HG03135 (cell line): ENCODE measurements around the gene MCTP2.
A peak's percentile ranks its signal among the peaks of the same experiment; 100 is the strongest.

Experiments
- ATAC-seq: cut with Tn5 transposase; IDR thresholded peaks from one replicate; pipeline ENCODE4 v1.9.1; 2021; ENCODE audit warnings: mild to moderate bottlenecking, moderate library complexity; ENCODE audit not compliant: unreplicated experiment

Gene MCTP2

DNA sequence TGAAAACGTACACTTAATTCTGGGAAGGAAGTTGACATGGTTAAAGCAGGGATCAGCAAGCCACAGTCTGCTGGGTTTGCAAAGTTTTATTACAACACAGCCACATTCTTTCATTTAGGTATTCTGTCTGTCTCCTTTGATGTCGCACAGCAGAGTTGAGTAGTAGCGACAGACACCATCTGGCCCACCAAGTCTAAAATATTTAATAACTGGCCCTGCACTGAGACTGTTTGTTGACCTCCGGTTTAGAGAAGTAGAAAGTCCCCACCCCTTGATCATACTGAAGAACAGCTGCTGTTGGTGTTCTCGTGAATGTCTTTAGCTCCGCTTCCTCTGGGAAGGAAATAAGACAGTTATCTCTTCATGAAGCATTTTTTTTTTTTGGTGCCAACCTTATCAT is 66.2 kb downstream of the MCTP2 start:
- ATAC-seq: peak; percentile 85

DNA sequence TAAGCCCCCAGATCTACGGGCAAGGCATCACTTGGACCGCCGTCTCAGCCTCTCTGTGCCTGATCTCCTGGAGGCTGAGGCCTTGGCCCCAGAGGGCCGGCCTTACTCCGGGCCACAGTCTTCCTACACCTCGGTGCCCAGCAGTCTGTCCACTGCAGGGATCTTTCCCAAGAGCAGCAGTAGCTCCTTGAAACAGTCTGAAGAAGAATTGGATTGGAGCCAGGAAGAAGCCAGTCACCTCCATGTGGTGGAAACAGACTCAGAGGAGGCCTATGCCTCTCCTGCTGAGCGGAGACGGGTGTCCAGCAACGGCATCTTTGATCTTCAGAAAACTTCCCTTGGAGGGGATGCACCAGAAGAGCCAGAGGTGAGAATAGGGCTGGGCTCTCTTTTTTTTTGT is 67.0 kb downstream of the MCTP2 start:
- no peak for ATAC-seq

GRCh38 chr15:94300612-94301011 is 69.3 kb downstream of the MCTP2 start:
- no peak for ATAC-seq

DNA sequence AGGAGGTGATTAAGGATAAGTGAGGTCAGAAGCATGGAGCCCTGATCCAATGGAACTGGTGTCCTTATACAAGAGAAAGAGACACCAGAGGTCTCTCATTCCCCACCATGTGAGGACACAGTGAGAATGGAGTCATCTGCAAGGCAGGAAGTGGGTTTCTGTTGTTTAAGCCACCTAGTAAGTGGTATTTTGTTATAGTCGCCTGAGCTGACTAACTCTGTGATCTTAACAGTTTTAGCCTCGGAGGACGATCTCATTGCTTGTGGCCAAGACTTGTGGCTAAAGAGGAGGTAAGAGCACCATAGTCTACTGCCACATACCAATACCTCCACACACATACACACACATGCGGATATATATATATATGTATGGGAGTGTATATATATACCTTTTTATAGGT is 73.8 kb downstream of the MCTP2 start:
- peak; percentile 46 for ATAC-seq

DNA sequence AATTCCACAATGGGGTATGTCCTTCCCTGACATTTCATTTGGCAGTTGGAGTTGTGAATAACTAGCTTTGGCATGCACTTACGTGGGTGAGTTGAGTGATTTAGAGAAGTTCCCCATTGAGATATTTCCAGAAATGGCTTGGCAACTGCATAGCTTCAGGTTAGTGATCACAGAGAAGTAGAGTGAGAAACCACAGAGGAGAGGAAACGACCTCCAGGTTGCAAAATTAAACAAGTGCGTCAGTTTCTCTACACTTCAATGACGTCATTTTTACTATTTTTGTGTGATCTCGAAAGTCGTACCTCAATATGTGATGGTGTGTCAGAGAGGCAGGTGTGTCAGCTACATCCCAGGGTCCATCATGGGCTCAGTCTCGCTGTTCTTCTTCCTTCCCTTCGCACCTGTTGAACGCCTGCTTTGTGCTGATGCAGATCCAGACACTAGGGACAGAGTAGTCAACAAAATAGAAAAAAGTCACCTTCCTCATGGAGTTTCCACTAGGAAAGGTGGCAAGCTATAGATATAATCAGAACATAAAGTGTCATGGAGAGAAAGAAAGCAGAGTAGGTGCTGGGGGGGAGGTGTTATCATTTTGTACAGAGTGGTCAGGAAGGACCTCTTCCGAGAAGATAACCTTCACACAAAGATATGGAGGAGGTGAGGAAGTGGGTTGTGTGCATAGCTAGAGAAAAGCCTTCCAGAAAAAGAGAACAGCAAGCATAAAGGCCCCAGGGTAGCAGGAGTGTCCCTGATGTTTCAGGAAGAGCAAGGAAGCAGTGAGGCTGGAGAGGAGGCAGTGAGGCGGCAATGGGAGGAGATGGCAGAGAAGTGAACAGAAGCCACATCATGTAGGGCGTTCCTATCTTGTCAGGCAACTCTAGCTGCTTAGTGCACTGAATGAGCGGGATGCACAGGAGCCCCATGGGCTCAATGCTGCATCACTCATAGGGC is 75.6 kb downstream of the MCTP2 start:
- ATAC-seq: peak; percentile 83

- no peak for ATAC-seq
Observed at GRCh38 chr15:94312946-94313345, 81.6 kb downstream of the MCTP2 start.

DNA sequence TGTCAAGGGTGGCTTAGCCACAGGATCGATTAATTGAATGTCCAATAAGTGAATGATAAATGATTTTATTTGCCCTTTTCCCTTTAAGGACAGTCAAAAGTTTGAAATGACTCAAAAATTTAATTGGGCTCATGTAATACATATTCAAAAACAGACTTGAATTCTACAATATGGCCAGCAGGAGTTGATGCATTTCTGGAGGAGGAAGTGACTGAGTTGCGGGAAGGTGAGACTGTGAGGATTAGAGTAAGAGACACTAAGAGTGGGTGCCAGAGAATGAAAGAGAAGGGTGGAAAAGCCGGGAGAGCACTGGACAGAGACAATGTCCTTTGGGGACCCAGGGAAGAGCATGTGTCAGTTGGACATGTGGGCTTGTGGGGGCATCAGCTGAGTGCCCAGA is 83.3 kb downstream of the MCTP2 start:
- ATAC-seq: no peak

GRCh38 chr15:94317211-94317610 is 85.8 kb downstream of the MCTP2 start:
- ATAC-seq: no peak

GRCh38 chr15:94322141-94322540 is 90.8 kb downstream of the MCTP2 start:
- no peak for ATAC-seq

- ATAC-seq: no peak
Observed at GRCh38 chr15:94323076-94323475, 91.7 kb downstream of the MCTP2 start.

- peak; percentile 69 for ATAC-seq
Observed at GRCh38 chr15:94324117-94324826, 92.9 kb downstream of the MCTP2 start.

GRCh38 chr15:94324835-94325767 is 93.7 kb downstream of the MCTP2 start:
- no peak for ATAC-seq

DNA sequence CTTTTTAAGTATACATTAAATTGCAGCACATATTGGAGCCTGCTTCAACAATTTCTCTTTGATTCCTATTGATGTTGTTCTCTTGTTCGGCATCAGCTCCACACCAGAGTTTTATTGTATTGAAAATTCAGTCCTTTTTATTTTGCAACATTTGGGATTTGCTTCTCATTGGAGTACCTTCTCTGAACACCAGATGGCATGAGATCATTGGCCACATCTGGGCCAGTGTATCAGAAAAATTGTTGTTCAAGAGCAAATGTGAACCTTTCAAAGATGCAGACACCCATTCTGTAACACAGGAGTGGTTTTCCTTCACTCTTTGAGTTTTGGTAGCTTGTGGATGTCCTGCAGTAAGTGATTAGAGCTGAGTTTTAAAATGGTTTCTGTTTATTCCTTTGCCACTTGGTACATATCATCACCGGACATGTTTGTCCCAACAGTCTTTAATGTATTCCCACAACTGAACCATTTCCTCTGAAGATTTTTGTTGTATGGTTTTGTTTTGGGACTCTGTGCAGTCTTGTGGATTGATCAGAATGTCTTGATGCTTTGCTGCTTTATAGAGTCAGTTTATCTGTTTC is 96.1 kb downstream of the MCTP2 start:
- ATAC-seq: no peak

DNA sequence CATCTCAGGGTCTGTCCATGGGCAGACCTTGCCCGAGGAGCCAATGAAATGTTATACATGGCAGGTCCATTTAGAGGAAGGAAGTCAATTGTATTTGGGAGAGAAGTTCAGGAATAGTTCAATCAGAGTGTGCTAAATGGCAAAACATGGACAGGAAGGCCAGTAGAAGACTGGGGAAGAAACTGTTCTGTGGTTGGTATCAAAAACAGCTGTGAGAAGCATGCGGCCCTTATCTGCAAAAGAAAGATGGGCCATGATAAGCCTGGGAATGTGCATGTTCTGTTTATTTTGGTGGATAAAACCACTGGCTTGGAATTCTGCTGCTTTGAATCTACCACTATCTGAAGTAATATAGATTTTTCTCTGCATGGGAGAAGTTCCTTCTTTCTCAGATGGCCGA is 100.4 kb downstream of the MCTP2 start:
- no peak for ATAC-seq

GRCh38 chr15:94335616-94336015 is 104.3 kb downstream of the MCTP2 start:
- ATAC-seq: no peak

DNA sequence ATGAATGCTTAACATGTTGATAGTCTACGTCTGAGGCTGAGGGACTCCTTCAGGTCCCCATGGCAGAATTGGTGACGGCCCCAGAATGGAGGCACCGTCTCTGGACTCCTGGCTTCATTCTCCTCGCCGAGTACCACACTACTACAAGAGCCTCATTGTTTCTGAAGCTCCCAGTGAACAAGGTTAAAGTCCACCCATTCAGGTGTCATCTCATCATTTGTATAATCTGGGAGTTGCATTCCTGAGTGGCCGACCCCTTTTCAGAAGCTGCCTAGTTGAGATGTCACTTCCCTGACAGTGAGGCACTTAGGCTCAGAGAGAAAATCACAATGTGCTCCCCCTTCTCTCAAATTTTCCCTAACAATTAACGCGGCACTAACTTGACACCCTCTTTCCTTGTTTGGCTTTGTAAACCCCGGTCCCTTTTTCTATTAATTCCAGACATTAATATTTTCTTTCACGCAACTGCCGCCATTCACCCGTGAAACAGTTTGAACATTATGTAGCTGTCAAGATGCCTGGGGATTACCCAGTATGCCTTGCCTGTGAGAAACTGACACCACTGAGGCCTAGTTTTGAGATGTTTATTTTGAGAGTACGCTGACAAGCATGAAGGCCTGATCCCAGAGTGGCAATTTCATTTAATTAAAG is 105.6 kb downstream of the MCTP2 start:
- no peak for ATAC-seq

GRCh38 chr15:94338243-94338846 is 107.0 kb downstream of the MCTP2 start:
- ATAC-seq: no peak

- no peak for ATAC-seq
Observed at GRCh38 chr15:94346282-94346681, 114.9 kb downstream of the MCTP2 start.

- no peak for ATAC-seq
Observed at GRCh38 chr15:94348084-94348483, 116.7 kb downstream of the MCTP2 start.

GRCh38 chr15:94351031-94351535 is 119.7 kb downstream of the MCTP2 start:
- ATAC-seq: no peak
